HFFc6 (cell line): Measurements from ENCODE around the gene SLC16A5. TPM values are rescaled to one million over a fixed set of nuclear protein-coding genes. Genes with fewer than 3 reads are reported as not detected.

Experiments
- DNase-seq: peaks from one replicate; pipeline ENCODE4 v3.0.0-alpha.2; 2018
- H3K27ac Mint-ChIP-seq: 2 replicates; pipeline ENCODE4 v1.8.0; 2020; ENCODE audit warnings: mild to moderate bottlenecking, mixed read lengths
- H3K27me3 Mint-ChIP-seq: 2 replicates; pipeline ENCODE4 v1.8.0; 2021; ENCODE audit warnings: mild to moderate bottlenecking, moderate library complexity, mixed read lengths; ENCODE audit not compliant: insufficient read depth
- H3K36me3 Mint-ChIP-seq: 2 replicates; pipeline ENCODE4 v1.8.0; 2021; ENCODE audit warnings: low read depth, mixed read lengths
- H3K4me1 Mint-ChIP-seq: 2 replicates; pipeline ENCODE4 v1.8.0; 2020; ENCODE audit warnings: low read depth, mixed read lengths
- H3K4me3 Mint-ChIP-seq: 2 replicates; pipeline ENCODE4 v1.8.0; 2020; ENCODE audit warnings: mild to moderate bottlenecking, moderate library complexity, mixed read lengths
- H3K9me3 Mint-ChIP-seq: 2 replicates; pipeline ENCODE4 v1.8.0; 2020; ENCODE audit warnings: mild to moderate bottlenecking, mixed read lengths
- total RNA-seq, 6 experiments: library from RNA; stranded (reverse); fragmentation: NEBNext Ultra II Directional; extraction: Animal tissue kit (Norgen Biotek cat#: 25700); gene quantifications; 2 replicates in 1 of 6; 3 replicates in 5 of 6; pipeline ENCODE4 v1.2.3, GENCODE V29; 2021
- TF ChIP-seq, protein P1 (sequence below): fragments of 200-600 bp; sonication (generic); IDR thresholded peaks from 2 replicates; pipeline ENCODE4 v1.5.0; 2021; ENCODE audit warnings: antibody characterized with exemption, mild to moderate bottlenecking

SLC16A5 gene
- total RNA-seq, 6 experiments from 2014 or later, result 13.9 to 25.0 (median 21.1) TPM

DNA sequence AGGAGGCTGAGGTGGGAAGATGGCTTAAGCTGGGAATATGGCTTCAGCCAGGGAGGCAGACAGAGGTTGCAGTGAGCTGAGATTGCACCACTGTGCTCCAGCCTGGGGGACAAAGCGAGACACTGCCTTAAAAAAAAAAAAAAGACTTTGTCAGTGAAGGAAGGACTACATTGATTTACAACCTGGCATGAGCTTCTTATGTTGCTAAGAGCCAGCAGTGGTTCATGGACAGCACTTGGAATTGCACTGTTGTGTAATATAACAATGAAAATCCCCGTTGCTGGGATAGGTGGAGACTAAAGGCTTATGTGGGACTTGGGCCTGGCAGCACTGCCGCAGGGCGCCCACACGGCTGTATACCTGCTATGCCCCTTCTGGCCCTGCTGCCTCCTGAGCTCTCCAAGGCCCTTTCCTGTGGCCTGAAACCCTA is 14.1 kb upstream of the SLC16A5 start:
- Mint-ChIP-seq H3K27ac (no peak overlapping the region), H3K4me3 (no peak overlapping the region), H3K4me1 (peaks cover 8% of the 10 kb centered on the region), H3K36me3 (no peaks in the 10 kb centered on the region), H3K9me3 (no peaks in the 10 kb centered on the region), H3K27me3 (peaks cover 2% of the 10 kb centered on the region)
- TF ChIP-seq, protein P1, sequence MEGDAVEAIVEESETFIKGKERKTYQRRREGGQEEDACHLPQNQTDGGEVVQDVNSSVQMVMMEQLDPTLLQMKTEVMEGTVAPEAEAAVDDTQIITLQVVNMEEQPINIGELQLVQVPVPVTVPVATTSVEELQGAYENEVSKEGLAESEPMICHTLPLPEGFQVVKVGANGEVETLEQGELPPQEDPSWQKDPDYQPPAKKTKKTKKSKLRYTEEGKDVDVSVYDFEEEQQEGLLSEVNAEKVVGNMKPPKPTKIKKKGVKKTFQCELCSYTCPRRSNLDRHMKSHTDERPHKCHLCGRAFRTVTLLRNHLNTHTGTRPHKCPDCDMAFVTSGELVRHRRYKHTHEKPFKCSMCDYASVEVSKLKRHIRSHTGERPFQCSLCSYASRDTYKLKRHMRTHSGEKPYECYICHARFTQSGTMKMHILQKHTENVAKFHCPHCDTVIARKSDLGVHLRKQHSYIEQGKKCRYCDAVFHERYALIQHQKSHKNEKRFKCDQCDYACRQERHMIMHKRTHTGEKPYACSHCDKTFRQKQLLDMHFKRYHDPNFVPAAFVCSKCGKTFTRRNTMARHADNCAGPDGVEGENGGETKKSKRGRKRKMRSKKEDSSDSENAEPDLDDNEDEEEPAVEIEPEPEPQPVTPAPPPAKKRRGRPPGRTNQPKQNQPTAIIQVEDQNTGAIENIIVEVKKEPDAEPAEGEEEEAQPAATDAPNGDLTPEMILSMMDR, result no peak
- DNase-seq, result peak; percentile 14

DNA sequence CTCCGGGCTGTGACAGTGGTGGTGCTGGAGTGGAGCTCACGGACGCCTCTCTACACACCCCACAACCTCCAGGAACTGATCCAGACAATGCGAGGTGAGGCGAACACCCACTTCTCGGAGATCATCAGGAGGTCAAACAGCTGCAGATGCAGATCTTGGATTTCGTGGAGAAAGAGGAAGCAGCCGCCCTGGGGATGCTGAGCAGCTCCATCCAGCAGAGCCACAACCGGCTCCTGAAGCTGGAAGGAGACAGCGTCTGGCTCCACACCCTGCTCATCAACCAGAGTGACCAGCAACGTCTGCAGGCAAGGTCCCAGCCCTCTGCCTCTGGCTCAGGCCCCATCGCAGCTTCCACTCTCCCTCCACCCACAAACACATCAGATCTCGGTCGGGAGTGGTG is 13.2 kb upstream of the SLC16A5 start:
- no peaks in the 10 kb centered on the region for H3K9me3 Mint-ChIP-seq
- no peak overlapping the region for H3K4me3 Mint-ChIP-seq
- peaks cover 17% of the 10 kb centered on the region for H3K4me1 Mint-ChIP-seq
- no peak for DNase-seq
- TF ChIP-seq, protein P1, result no peak
- H3K36me3 Mint-ChIP-seq, result no peaks in the 10 kb centered on the region
- no peak overlapping the region for H3K27ac Mint-ChIP-seq
- H3K27me3 Mint-ChIP-seq, result peaks cover 2% of the 10 kb centered on the region

- H3K4me3 Mint-ChIP-seq, result no peak overlapping the region
- no peaks in the 10 kb centered on the region for H3K9me3 Mint-ChIP-seq
- TF ChIP-seq, protein P1, result no peak
- H3K27ac Mint-ChIP-seq, result no peak overlapping the region
- H3K36me3 Mint-ChIP-seq, result no peaks in the 10 kb centered on the region
- H3K4me1 Mint-ChIP-seq, result peaks cover 24% of the 10 kb centered on the region
- no peak for DNase-seq
- H3K27me3 Mint-ChIP-seq, result no peaks in the 10 kb centered on the region; the same call in 1 of the 2 replicates
Measured at GRCh38 chr17:75075597-75076336, 12.0 kb upstream of the SLC16A5 start.

GRCh38 chr17:75077072-75077495 is 10.7 kb upstream of the SLC16A5 start:
- Mint-ChIP-seq H3K4me3 (no peak overlapping the region), H3K9me3 (no peaks in the 10 kb centered on the region), H3K27ac (no peak overlapping the region), H3K4me1 (peaks cover 34% of the 10 kb centered on the region), H3K36me3 (no peaks in the 10 kb centered on the region), H3K27me3 (no peaks in the 10 kb centered on the region; the same call in 1 of the 2 replicates)
- TF ChIP-seq, protein P1, result no peak
- no peak for DNase-seq

GRCh38 chr17:75077496-75078283 is 10.1 kb upstream of the SLC16A5 start:
- Mint-ChIP-seq H3K9me3 (no peaks in the 10 kb centered on the region), H3K27ac (peak overlapping the region; percentile 88), H3K4me1 (peaks cover 34% of the 10 kb centered on the region), H3K27me3 (no peaks in the 10 kb centered on the region; the same call in none of the 2 replicates), H3K4me3 (peak overlapping the region; percentile 72; the same call in 1 of the 2 replicates), H3K36me3 (no peaks in the 10 kb centered on the region)
- no peak for DNase-seq
- TF ChIP-seq, protein P1, result peak; percentile 9; the same call in 1 of the 2 replicates
